K562 (cell line): ENCODE data around the gene MRPL4. TPM values are rescaled to one million over a fixed set of nuclear protein-coding genes. Genes with fewer than 3 reads are reported as not detected.

Source experiments
- CREB1 ChIP-seq, 2 experiments: sonication (generic) in 1 of 2; formaldehyde crosslinking in 1 of 2; IDR thresholded peaks; 2 replicates each; pipeline versions ENCODE4 v1.6.1 to v1.8.0; 2012 to 2022; ENCODE audit warnings: inconsistent platforms in 1 of 2, mild to moderate bottlenecking in 1 of 2, missing genetic modification reagents in 1 of 2, moderate library complexity in 1 of 2
- DNMT1 ChIP-seq: fragments of 450-650 bp; IDR thresholded peaks from 2 replicates; pipeline ENCODE4 v1.6.1; 2016; ENCODE audit warnings: antibody characterized with exemption, mild to moderate bottlenecking
- DPF2 ChIP-seq: fragments of 450-650 bp; IDR thresholded peaks from 2 replicates; pipeline ENCODE4 v1.6.1; 2016
- MTA2 ChIP-seq: fragments of 450-650 bp; IDR thresholded peaks from 2 replicates; pipeline ENCODE4 v1.6.1; 2016; ENCODE audit warnings: low read depth
- NFIC ChIP-seq: fragments of 450-650 bp; IDR thresholded peaks from 2 replicates; pipeline ENCODE4 v1.6.1; 2017; ENCODE audit warnings: mild to moderate bottlenecking, inconsistent platforms
- TEAD4 ChIP-seq, 2 experiments: sonication (generic) in 1 of 2; formaldehyde crosslinking in 1 of 2; IDR thresholded peaks; 2 replicates each; pipeline versions ENCODE4 v1.6.1 to v1.8.0; 2012 to 2022; ENCODE audit warnings: borderline replicate concordance in 1 of 2, inconsistent platforms in 1 of 2, low read length in 1 of 2, mild to moderate bottlenecking in 1 of 2, missing genetic modification reagents in 1 of 2
- TGIF2 ChIP-seq: sonication (generic); formaldehyde crosslinking; IDR thresholded peaks from 2 replicates; pipeline ENCODE4 v1.8.1; 2022; ENCODE audit warnings: mild to moderate bottlenecking, missing genetic modification reagents, moderate library complexity
- ZBTB40 ChIP-seq, 2 experiments: fragments of 450-650 bp in 1 of 2; sonication (generic) in 1 of 2; formaldehyde crosslinking in 1 of 2; IDR thresholded peaks; 2 replicates each; pipeline versions ENCODE4 v1.7.1 to v1.9.0; 2016 to 2022; ENCODE audit warnings: inconsistent platforms in 1 of 2, mild to moderate bottlenecking in 1 of 2, missing genetic modification reagents in 1 of 2
- ZNF655 ChIP-seq: fragments of 250-450 bp; sonication (Bioruptor Pico); IDR thresholded peaks from 2 replicates; pipeline ENCODE4 v1.5.0; 2021
- polyA plus RNA-seq, 8 experiments: library from polyadenylated mRNA; depleted of rRNA in 4 of 8; stranded (reverse) in 5 of 8; unstranded in 3 of 8; fragments of >200 nt; fragmentation: Nextera tagmentation in 2 of 8; fragmentation: Illumina TruSeq in 1 of 8; extraction: Ambion mirVana in 2 of 8; extraction: Trizol in 1 of 8; gene quantifications; 2 replicates each; pipeline versions ENCODE4 v1.2.1 to v1.2.3, GENCODE V29; 2011 to 2014; ENCODE audit warnings: inconsistent platforms in 1 of 8, missing spikeins in 1 of 8
- total RNA-seq, 7 experiments: library from RNA; depleted of rRNA in 6 of 7; stranded (reverse); fragments of >200 nt in 6 of 7; fragmentation: Illumina TruSeq in 2 of 7; extraction: Trizol in 2 of 7; gene quantifications; 2 replicates each; pipeline versions ENCODE4 v1.2.1 to v1.2.3, GENCODE V29; 2011 to 2021; ENCODE audit warnings: low replicate concordance in 1 of 7
- TF ChIP-seq, protein P1 (sequence below): fragments of 250-450 bp; sonication (Bioruptor Pico); IDR thresholded peaks from 2 replicates; pipeline ENCODE4 v1.5.1; 2021; ENCODE audit warnings: mild to moderate bottlenecking
- TF ChIP-seq, protein P2 (sequence below): sonication (generic); formaldehyde crosslinking; IDR thresholded peaks from 2 replicates; pipeline ENCODE4 v1.5.0; 2020; ENCODE audit warnings: missing genetic modification reagents

MRPL4 gene
- total and polyA plus RNA-seq, 9 of the 15 experiments (the other 6 are each of a cell fraction or from before 2014, with no cell fraction given), result 1.4 to 239 (median 64.9) TPM

- TF ChIP-seq, protein P1, sequence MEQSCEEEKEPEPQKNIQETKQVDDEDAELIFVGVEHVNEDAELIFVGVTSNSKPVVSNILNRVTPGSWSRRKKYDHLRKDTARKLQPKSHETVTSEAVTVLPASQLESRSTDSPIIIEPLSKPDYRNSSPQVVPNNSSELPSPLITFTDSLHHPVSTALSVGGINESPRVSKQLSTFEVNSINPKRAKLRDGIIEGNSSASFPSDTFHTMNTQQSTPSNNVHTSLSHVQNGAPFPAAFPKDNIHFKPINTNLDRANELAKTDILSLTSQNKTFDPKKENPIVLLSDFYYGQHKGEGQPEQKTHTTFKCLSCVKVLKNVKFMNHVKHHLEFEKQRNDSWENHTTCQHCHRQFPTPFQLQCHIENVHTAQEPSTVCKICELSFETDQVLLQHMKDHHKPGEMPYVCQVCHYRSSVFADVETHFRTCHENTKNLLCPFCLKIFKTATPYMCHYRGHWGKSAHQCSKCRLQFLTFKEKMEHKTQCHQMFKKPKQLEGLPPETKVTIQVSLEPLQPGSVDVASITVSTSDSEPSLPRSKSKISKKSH (CRISPR knock-in tag), result no peak
- no peak; the same call in 1 of the 2 replicates for TF ChIP-seq TEAD4 (IDR thresholded peaks at IDR 0.05; ENCODE audit: low read length)
- no peak for TF ChIP-seq TEAD4 (CRISPR knock-in tag; IDR thresholded peaks at IDR 0.05; ENCODE audit: borderline replicate concordance)
- TF ChIP-seq, protein P2, sequence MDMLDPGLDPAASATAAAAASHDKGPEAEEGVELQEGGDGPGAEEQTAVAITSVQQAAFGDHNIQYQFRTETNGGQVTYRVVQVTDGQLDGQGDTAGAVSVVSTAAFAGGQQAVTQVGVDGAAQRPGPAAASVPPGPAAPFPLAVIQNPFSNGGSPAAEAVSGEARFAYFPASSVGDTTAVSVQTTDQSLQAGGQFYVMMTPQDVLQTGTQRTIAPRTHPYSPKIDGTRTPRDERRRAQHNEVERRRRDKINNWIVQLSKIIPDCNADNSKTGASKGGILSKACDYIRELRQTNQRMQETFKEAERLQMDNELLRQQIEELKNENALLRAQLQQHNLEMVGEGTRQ (CRISPR knock-in tag), result no peak
- TF ChIP-seq MTA2, result 0 out of 2 replicates have a peak, but pooled peaks have one; percentile 44
- TF ChIP-seq TGIF2 (CRISPR knock-in tag), result 0 out of 2 replicates have a peak, but pooled peaks have one; percentile 55
- peak; percentile 51 for TF ChIP-seq ZBTB40 (IDR thresholded peaks at IDR 0.05)
- TF ChIP-seq ZBTB40 (CRISPR knock-in tag; IDR thresholded peaks at IDR 0.05), result no peak
- TF ChIP-seq NFIC, result peak; percentile 60
- TF ChIP-seq ZNF655, result 0 out of 2 replicates have a peak, but pooled peaks have one; percentile 29
- no peak for TF ChIP-seq DNMT1
- TF ChIP-seq CREB1 (IDR thresholded peaks at IDR 0.05), result peak; percentile 98
- peak; percentile 100 for TF ChIP-seq CREB1 (CRISPR knock-in tag; IDR thresholded peaks at IDR 0.05)
- peak; percentile 19; the same call in 1 of the 2 replicates for TF ChIP-seq DPF2
Measured at GRCh38 chr19:10251792-10252694, at the start of gene MRPL4 (continued).
